HG02981 (cell line): Measurements from ENCODE around the gene KANSL3.
"Not testable (repeated sequence)": the region's sequence is repeated elsewhere in the genome, so short reads cannot be mapped to it uniquely, and the experiment has no call there.

Source experiments
- ATAC-seq: cut with Tn5 transposase; IDR thresholded peaks from one replicate; pipeline ENCODE4 v1.9.1; 2021; ENCODE audit warnings: mild to moderate bottlenecking, moderate library complexity; ENCODE audit not compliant: unreplicated experiment

The KANSL3 gene

DNA sequence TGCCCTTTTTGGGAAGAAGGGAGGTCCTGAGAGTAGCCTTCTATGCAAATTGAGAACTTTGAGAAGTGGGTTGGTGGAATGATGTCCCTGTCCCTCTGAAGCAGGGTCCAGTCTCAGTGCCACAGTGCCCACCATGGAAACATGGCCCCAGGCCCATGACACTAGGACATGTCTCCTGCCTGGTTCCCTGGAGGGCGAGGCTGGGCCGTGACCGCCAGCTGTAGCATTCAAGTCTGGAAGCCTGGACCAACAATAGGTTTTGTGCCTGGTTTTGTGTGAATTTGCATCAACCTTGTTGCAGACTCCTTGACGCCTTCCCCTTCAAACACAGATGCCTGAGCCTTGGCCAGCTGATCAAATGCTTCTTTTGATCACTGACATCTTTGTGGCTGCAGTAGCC, 74.1 kb downstream of the KANSL3 start:
- ATAC-seq, result no peak

GRCh38 chr2:96558485-96558884, 79.6 kb downstream of the KANSL3 start:
- no peak for ATAC-seq

- no peak for ATAC-seq
Measured at GRCh38 chr2:96558061-96558460, 80.1 kb downstream of the KANSL3 start.

GRCh38 chr2:96557421-96557820, 80.7 kb downstream of the KANSL3 start:
- ATAC-seq, result not testable (repeated sequence)

DNA sequence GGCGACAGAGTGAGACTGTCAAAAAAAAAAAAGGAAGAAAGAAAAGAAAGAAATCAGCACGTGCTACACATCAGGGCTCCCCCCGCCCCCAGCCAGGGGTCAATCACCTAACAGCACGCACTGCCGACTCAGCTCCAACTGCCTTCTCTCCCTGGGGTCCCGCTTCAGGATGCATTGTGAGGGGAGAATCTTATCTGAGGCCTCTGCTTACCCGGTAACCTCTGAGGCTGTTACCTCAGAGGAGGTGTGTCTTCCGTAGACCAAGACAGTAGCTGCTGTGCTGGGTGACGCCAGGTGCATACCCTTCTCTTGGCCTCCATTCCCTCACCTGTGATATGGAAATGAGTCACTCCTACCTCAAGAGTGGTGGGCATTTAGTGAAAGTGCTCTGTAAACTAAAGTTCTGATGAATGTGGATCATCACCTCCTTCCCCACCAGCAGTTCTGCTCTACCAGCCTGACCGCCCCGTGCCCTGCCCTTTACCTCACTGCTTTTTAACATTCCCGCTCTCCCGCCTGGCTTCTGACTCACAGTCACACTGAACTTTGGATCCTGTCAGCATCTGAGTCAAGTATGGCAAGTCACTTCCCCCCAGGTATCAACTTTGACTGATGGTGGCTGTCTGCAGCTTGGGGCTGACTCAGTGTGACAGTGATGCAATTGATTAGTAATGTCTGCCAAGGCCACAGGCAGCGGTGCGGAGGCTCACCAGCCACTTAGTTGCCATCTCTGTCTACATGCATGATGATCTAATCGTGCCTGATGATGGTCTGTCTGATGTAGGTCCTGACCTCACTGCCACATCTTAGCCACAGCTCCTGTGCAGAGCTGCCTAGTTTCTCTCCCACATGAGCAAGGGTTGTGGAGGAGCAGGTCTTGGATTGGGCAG, 81.4 kb downstream of the KANSL3 start:
- ATAC-seq, result no peak

GRCh38 chr2:96555146-96555610, 82.9 kb downstream of the KANSL3 start:
- ATAC-seq, result no peak

DNA sequence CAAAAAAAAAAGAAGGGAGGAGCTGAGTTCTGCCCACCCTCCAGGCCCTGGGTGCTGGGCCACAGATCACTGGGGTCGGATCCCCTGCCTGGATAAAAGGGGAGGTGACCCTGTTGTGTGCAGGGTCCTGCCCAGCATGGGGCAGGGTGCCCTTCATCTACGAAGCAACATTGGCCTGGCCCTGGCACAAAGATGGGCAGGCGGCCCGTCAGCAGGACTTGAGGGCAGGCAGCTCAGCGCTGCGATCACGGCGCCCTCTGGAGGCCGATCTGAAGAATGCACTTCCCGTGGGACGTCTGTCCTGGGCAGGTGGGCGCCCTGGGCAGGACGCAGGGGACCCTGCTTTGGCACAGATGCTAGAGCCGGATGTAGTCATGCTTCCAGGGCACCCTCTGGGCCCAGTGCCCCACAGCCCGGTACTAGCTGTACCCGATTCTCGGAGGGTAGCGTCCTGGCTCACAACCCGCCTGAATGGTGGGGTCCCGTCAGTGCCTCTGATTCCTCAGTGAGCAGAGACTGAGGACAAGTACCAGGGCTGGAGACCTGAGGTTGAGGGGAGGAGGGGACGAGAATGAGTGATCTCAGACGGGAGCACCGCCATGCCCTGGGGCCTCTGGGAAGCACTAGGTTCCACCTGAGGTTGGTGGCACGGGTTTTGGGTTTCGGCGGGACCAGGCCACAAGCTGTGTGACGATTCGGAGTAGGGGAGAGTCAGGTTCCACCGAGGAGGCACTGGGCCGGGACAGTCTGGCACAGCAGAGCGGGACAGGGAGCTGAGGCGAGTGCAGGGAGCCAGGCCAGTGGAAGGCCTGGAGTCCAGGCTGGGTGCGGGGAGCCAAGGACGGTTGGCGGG, 83.6 kb downstream of the KANSL3 start:
- ATAC-seq, result no peak

DNA sequence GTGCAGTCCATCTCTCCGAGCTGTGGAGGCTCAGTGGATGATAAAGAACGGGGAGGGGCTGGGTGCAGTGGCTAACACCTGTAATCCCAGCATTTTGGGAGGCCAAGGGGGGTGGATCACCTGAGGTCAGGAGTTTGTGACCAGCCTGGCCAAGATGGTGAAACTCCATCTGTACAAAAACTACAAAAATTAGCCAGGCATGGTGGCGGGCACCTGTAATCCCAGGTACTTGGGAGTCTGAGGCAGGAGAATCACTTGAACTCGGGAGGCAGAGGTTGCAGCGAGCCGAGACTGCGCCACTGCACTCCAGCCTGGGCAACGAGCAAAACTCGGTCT, 84.2 kb downstream of the KANSL3 start:
- not testable (repeated sequence) for ATAC-seq

- no peak for ATAC-seq
Measured at GRCh38 chr2:96553176-96553956, 84.7 kb downstream of the KANSL3 start.

- no peak for ATAC-seq
Measured at GRCh38 chr2:96552315-96553175, 85.6 kb downstream of the KANSL3 start.

DNA sequence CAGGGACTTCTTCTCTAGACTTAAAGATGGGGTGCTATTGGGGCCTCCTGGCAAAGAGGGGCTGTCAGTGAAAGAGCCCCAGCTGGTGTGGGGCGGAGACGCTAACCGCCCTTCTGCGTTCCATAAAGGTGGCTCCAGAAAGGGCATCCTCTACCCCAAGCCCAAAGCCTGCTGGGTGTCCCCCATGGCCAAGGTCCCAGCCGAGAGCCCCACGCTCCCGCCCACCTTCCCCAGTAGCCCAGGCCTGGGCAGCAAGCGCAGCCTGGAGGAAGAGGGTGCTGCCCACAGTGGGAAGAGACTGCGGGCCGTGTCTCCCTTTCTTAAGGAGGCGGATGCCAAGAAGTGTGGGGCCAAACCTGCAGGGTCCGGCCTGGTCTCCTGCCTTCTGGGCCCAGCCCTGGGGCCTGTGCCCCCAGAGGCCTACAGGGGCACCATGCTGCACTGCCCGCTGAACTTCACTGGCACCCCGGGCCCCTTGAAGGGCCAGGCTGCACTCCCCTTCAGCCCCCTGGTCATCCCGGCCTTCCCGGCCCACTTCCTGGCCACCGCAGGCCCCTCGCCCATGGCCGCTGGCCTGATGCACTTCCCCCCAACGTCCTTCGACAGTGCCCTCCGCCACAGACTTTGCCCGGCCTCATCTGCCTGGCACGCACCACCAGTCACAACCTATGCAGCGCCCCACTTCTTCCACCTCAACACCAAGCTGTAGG, 86.4 kb downstream of the KANSL3 start:
- no peak for ATAC-seq

DNA sequence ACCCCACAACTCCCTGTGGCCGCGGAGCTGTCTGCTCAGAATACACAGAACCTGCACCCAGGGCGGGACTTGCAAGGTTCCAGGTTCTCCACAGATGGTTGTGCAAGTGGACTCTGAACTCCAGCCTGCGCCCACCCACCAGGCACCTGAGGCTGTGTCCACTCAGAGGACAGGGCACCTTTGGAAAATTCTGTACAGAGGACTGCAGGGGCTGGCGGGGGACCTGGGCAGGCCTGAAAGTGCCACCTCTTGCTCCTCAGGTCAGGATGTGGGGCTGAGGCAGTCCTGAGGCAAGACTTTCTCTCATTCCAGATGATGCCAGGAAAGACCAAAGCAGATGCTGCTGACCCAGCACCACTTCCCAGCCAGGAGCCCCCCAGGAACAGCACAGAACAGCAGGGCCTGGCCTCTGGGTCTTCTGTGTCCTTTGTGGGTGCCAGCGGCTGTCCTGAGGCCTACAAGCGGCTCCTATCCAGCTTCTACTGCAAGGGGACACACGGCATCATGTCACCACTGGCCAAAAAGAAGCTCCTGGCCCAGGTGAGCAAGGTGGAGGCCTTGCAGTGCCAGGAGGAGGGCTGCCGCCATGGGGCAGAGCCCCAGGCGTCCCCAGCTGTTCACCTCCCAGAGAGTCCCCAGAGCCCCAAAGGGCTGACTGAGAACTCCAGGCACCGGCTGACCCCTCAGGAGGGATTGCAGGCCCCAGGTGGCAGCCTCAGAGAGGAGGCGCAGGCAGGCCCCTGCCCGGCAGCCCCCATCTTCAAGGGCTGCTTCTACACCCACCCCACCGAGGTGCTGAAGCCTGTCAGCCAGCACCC, 87.1 kb downstream of the KANSL3 start:
- no peak for ATAC-seq

DNA sequence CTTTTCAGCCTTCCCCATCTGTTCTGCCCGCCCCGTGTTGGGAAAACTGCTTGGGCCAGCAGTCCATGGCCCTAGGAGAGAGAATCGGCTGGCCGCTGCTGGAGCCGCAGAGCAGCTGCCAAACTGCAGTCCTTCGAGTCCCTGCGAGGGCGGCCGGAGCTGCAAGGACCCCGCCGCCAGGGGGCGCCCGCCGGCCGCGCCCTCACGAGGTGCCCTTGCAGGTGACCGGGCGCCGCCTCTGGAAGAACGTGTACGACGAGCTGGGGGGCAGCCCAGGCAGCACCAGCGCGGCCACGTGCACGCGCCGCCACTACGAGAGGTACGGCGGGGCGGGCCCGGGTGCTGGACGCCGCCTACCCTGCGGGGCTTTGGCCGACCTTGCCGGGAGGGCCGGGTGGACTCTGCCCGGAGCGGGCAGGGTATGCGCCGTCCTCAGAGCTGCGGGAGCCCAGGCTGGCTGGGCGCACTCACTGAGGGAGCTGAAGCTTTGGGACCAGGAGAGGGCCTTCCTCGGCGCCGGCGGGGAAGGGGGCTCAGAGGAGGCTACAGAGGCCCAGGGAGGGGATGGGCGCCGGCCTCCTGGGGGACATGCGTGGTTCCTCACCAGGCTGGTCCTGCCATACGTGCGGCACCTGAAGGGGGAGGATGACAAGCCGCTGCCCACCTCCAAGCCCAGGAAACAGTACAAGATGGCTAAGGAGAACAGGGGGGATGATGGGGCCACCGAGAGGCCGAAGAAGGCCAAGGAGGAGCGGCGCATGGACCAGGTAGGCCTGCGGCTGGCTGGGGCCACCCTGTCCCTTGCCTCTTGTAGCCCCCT, 87.9 kb downstream of the KANSL3 start:
- no peak for ATAC-seq

DNA sequence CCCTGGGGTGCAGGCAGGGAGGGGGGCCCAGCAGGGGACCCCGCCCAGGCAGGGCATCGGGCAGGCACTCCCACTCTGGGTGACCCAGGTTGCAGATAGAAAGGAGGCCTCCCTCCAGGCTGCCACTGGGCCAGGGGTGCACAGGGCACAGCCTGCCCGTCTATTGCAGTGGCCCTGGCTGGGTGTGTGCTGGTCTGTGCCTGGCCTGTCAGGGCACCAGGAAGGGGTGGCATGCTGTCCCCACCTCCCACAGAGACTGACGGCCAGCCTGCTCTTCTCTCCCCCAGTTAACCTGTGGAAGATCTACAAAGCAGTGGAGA, 88.7 kb downstream of the KANSL3 start:
- no peak for ATAC-seq

DNA sequence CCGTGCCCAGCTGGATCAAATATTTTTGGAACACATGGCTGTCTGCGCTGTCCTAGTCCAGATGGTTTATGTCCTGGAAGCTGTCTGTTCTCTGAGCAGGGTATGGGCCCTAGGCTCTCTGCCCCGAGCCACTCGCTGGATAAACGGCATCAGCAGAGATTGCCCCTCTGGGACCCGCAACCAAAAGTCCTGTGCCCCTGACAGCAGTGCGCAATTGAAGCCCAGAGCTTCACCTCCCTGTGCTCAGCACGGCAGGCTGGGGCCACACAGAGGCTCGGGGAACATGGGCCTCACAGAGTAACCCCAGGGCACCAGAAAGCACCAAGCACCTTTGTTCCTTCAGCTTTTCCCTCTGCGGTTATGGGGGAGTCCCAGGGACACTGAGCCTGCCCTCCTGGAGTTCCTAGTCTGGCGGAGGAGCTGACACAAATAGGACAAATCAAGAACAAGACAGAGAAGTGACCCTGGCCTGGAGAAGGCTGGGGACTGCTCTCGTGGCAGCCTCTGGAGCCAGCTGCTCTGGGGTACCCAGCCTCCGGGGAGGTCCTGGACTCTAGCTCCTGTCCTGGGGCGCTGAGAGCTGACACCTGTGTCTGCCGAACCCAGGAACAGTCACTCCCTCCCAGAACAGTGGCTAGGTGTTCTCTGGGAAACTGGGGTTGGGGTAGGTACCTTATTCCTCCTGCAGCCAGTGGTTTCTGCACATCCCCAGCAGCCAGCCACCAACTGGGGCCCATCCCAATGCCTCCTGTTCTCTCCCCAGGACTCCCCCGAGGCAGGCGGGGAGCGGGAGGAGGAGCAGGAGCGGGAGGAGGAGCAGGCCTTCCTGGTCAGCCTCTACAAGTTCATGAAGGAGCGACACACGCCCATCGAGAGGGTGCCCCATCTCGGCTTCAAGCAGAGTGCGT, 89.3 kb downstream of the KANSL3 start:
- no peak for ATAC-seq

DNA sequence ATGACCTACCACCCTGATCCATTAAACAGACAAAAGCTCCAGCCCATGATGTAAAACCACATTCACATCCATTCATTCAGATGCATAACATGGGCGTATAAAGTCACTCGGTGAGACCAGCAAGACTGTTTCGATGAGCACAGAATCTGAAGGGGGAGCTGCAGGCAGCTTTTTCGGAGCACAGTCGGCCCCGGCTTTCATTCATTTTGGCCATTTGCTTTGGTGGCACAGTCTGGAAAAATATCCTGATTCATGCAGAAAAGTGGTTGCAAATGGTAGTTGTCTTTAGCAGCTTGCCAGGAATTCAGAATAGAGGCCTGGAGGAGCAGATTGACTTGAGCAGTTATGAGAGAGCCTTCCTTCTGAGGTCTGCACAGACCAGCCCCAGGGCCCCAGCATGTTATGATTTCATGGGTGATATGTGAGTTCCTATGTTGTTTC, 90.4 kb downstream of the KANSL3 start:
- no peak for ATAC-seq

GRCh38 chr2:96547203-96547641, 90.9 kb downstream of the KANSL3 start:
- no peak for ATAC-seq
